ENCODE results near the gene AVL9. TPM values are rescaled to one million over a fixed set of nuclear protein-coding genes. Genes with fewer than 3 reads are reported as not detected.
"Not testable (repeated sequence)": the region's sequence is repeated elsewhere in the genome, so short reads cannot be mapped to it uniquely, and the experiment has no call there.

AVL9 gene
- polyA plus RNA-seq, 4 donors = 24.5 to 30.3 (median 29.0) TPM

DNA sequence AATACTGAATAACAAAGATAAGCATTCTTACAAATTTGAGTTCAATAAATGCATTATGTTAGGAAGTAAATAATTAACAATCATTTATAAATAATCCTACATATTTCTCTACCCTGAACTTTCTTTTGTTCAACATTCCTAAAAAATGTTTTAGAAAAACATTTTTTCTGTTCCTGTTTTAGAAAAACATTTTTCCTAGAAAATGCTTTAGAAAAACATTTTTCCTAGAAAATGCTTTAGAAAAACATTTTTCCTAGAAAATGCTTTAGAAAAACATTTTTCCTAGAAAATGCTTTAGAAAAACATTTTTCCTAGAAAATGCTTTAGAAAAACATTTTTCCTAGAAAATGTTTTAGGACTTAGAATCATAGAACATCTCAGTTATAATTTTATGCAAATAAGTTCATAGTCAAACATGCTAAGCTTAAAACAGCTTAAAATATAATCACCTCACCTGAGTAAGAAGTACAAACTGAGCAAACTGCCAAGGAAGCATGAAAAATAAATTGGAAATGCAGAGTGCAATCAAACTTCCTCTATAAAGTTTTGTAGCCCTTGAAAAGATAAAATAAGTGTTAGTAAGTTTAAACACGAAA, 139.6 kb downstream of the AVL9 start:
- not testable (repeated sequence) for DNase-seq (ENCODE audit: low read depth in 4 of 4, low spot score in 3 of 4)

- not testable (repeated sequence) for DNase-seq (ENCODE audit: low read depth in 4 of 4, low spot score in 3 of 4)
Measured at GRCh38 chr7:32636725-32637462, 141.6 kb downstream of the AVL9 start.

GRCh38 chr7:32637611-32638010, 142.3 kb downstream of the AVL9 start:
- not testable (repeated sequence) for DNase-seq (ENCODE audit: low read depth in 4 of 4, low spot score in 3 of 4)

Other genes starting within 250 kb of the AVL9 start
- gene LSM5, start 5.1 kb upstream of the AVL9 start, polyA plus RNA-seq (ENCODE audit: insufficient read length in 4 of 4) = 10 to 100 TPM; 79.0 to 97.6 (median 91.0) TPM